HG02610 (cell line): ENCODE measurements around the gene DNAJB2.

ENCODE experiments used
- ATAC-seq: cut with Tn5 transposase; IDR thresholded peaks from one replicate; pipeline ENCODE4 v1.9.1; 2021; ENCODE audit warnings: mild to moderate bottlenecking, moderate library complexity; ENCODE audit not compliant: unreplicated experiment

The DNAJB2 gene

DNA sequence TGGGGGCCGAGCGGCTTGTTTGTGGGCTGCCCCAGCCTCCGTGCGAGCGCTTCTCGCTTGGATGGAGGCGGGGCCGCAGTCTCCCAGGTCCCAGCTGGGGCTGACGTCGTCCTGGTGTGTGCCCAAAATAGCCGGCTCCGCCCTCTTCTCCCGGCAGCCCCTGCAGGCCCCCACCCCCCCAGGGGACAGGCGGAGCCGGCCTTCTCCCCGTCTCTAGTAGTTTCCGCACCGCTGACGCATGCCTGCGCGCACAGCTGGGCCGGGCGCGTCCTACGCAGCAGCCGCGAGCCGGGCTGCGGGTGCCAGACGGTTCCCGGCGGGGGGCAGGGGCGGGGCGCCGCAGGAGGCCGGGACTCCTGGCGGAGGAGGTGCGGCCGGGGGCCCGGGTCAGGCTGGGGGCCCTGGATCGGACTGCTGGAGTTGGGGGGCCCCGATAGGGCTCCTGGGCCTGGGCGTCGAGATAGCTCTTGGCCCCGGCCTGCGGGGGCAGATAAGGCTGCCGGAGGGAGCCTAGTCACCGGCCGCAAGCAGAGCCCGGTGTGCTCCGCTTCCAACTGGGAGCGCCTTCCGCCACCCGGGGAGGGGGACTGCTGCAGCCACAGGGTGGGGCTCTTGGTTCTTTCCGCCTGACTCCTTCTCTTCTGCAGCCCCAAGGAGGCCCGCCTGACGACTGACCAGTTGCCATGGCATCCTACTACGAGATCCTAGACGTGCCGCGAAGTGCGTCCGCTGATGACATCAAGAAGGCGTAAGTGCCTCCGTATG lies at the start of gene DNAJB2:
Gene DNAJB2 (plus strand): TSS at position 216 of the 765 bp plus-strand sequence. CDS start 468 bp downstream, at position 684.
- ATAC-seq = peak; percentile 85

DNA sequence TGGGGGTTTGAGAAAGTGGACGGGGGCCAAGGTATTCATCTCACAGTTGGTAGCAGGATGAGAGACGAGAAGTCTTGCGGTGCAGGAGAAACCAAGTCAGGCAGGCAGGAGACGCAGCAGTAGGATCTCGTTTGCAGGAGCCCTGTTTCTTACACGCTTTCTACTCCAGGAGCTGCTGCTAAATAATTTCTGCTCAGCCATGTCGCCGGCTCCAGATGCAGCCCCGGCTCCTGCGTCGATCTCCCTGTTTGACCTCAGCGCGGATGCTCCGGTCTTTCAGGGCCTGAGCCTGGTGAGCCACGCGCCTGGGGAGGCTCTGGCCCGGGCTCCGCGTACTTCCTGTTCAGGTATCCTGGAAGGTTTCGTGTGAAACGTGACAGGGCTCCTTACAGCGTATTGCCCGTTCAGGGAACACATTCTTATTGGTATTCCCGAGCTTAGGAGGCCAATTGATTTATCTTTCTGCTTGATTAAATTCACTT lies 49.1 kb upstream of the DNAJB2 start:
- peak; percentile 27 for ATAC-seq

DNA sequence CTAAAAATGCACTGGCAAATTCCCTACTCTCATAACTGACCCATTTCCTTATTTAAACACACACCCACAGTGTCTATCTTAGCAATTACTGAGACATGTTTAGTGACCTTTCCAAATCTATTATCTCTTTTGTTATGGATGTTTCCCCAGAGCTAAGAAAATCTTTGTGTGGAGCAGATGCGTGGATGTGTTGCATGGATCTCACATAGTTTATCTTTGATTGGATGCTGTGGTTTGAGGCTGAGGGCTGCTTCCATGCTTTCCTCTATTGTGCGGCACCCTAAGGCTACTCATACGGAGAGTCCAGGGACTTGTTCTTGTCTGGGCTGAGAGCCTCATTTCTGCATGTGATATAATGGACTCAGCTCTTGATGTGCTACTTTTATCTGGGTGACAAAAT lies 44.8 kb upstream of the DNAJB2 start:
- no peak for ATAC-seq

DNA sequence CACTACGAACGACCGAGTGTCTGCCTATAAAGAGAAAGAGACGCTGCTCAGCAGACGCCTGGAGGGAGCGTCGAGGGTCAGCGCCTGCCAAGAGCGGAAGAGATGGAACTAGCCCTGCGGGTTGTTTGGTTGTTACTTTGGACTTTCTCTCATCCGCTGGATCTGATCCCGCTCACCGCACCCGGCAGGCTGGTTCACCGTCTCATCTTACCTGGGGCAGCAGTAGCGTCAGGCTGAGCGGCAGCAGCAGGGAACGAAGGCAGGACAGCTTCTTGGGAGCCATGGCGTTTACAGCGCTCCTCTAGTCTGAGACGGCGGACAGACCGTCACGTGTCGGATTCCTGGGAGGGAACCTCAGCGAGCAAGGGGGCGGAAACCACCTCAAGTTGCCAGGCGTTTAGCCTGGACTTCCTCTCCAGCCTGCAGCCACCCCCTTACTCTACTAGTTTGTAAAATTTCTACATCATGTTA lies 35.8 kb upstream of the DNAJB2 start:
- no peak for ATAC-seq

DNA sequence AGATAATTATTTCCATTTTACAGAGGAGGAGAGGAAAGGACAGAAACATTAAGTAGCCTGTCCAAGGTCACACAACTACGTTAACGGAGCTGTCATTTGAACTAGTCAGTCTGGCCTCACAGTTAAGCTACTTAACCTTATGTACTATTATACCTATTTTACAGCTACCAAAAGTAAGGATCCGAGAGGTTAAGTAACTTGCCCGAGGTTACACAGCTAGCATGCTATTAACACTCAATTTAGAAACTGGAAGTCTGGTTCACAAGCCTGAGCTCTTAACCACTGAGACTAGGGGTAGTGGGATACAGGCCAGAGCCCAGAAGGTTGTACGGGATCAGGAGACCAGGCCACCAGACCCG lies 34.4 kb upstream of the DNAJB2 start:
- ATAC-seq = no peak

DNA sequence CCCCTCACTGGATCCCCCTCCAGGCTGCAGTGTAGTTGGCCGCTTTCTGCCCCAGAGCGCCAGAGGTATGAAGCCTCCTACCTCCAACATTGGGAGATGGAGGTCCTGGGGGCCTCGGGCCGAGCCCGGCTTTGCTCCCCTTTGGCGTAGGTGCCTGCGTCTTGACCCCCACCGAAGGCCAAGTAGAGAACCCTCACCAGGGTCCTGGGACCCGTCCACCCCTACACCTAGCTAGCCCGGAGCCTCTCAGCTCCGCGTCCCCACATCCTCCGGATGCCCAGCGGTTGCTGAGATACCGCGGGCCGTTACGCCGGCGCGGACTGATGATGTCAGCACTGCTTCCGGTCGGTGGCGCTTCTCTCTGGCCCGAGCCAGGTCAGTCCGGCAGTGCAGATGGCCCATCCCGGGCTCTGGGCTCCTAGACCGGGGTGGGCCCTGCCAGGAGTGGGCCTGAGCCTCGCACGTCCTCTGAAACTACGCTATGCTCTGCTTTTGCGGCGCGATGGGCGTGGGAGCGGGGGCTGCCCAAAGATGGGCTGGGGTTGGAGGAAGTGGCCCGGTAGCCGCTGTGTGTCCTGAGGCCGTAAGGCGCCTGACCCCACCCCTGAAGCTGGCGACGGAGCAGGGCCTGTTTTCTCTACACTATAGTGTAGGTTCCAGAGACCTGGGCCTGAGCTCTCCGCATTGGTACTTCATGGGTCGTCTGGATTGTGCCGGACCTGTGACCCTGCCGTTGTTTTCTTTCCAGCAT lies 33.8 kb upstream of the DNAJB2 start, which contains the start of the genes GLB1L and STK16:
Gene GLB1L (minus strand): TSS at position 297 of the 751 bp plus-strand sequence. CDS start 1,871 bp downstream, outside the sequence.
Gene STK16 (plus strand): TSS at position 332 of the 751 bp plus-strand sequence. CDS start 521 bp downstream, outside the sequence.
- ATAC-seq = peak; percentile 78

DNA sequence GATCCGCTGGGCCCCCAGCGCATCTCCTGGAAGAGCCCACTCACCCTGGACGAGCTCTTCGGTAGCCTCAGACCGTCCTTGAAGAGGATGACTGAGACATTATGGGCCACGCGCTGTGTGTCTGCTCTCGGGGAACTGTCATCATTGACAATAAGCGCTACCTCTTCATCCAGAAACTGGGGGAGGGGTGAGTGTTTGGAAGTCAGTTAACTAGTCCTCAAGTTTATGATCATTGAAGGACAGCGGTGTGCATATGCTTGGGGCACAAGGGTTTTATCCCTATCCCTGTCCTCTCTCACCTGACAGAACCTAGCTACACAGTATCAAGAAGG lies 33.3 kb upstream of the DNAJB2 start:
- ATAC-seq = no peak

DNA sequence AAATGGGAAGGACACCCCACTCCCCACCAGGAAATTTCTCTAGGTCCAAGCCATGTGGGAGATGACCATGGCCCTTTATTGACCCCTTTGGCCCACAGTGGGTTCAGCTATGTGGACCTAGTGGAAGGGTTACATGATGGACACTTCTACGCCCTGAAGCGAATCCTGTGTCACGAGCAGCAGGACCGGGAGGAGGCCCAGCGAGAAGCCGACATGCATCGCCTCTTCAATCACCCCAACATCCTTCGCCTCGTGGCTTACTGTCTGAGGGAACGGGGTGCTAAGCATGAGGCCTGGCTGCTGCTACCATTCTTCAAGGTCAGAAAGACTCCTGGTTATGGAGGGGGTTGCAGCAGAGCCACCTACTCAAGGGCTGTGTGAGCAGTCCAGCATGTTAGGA lies 32.6 kb upstream of the DNAJB2 start:
- ATAC-seq = no peak

DNA sequence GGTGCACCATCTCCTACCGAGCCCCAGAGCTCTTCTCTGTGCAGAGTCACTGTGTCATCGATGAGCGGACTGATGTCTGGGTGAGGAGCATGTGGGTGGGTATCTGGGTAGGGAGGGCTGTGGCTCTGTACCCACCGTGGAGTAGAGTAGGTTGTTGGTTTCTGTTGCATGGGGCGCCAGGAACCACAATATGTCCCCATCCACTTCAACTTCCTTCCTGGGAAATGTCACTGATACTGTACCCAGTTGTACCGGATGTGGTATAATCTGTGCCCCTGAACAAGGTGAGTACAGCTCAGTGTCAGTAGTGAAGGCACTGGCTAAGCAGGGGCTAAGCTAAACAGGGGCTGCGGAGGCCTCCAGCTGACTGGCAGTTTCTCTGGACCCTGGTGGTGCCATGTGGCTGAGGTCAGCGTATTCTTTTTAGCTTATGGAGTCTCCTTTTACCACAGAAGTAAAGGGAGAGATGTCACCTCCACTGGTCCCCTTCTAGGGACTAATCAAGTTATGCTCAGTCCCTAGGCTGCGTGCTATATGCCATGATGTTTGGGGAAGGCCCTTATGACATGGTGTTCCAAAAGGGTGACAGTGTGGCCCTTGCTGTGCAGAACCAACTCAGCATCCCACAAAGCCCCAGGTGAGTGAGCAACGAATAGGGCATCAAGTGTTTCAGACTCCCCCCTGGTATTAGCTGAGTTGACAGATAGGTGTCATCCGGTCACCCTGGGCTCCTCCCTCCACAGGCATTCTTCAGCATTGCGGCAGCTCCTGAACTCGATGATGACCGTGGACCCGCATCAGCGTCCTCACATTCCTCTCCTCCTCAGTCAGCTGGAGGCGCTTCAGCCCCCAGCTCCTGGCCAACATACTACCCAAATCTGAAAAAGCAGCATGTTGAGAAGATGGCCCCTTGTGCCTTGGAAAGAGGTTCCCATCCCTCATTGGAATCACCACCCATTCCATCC lies 31.2 kb upstream of the DNAJB2 start:
- no peak for ATAC-seq

DNA sequence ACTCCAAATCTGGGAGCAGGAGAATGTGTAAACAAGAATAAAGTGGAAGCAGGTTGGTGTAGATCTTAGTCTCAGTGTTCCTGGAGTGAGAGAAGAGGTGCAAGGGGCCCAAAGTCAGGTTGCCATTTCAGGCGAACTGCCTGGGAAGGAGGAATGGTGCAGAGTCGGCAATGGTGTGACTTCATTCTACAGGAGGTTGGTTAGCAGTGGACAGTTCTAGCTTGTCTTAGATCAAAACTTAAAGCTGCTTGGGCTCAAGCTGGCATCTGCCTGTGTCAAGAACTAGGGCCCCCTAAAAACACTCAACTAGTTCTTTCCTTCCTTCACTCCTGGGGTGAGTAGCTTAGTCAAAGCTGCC lies 30.3 kb upstream of the DNAJB2 start:
- ATAC-seq = no peak

DNA sequence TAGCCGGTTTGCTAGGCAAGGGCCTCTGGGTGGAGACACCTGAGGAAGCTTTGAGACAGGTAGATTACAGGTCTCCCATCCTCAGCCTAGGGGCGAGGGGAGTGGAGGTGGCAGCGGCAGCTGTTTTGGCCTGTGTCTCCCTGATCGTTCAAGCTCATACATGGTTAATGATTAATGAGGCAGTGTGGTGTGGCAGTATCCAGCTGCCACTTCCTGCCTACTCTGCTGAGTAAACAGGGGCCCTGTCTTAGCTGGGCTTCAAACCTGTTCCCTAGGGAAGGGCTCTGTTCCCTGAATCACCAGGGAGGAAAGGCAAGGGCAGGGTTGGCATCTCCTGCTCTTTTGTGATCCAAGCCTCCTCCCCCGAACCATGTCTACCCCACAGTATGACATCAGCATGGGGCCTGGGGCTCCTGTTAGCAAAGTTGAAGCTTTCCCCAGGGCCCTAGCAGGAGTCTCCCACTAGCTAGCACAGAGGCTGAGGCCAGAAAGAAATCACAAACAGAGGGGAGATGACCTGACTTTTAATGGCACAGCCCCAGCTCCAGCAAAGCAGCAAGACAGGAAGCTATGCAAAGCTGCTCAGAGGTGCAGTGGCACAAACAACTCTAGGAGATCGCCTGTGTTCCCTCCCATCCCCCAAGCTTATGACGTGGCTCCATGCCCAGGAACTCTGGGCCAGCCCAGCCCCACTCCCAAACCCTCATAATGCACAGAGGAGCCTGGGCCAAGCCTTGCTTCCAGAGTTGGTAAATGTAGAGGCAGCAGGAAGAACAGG lies 29.8 kb upstream of the DNAJB2 start:
- ATAC-seq = peak; percentile 32

DNA sequence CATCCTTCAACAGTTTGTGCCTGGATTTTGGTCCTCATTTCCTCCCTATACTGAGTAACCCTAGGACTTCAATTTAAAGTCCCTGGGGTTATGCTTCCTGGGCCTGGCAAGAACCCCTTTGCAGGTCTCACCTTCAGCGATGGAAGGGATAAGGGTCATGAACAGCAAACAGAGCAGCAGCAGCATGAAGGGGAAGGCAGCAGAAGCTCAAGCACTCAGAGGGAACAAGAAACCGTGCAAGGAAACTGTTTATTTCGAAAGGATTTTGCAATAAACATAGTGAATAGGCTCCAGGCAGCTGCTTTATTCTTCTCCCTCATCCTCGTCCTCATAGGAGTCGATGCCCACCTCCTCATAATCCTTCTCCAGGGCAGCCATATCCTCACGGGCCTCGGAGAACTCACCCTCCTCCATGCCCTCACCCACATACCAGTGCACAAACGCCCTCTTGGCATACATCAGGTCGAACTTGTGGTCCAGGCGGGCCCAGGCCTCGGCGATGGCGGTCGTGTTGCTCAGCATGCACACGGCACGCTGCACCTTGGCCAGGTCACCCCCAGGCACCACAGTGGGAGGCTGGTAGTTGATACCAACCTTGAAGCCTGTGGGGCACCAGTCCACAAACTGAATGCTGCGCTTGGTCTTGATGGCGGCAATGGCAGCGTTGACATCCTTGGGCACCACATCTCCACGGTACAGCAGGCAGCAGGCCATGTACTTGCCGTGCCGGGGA lies 29.0 kb upstream of the DNAJB2 start:
- ATAC-seq = no peak

DNA sequence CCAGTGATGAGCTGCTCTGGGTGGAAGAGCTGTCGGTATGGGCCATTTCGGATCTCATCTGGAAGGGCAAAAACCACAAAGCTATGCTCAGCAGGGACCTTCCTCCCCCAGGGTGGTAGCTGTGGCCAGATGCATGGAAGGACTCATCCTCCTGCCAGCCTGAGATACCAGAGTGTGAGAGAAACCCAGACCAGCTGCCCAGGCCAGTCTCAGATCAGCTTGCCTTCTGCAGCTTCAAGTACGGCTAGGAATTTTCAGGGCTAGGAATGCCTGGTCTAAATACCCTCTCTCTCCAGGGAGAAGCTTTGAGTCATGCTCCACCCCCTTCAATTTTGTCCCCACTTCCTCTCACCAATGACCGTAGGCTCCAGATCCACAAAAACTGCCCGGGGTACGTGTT lies 27.5 kb upstream of the DNAJB2 start:
- ATAC-seq = no peak

DNA sequence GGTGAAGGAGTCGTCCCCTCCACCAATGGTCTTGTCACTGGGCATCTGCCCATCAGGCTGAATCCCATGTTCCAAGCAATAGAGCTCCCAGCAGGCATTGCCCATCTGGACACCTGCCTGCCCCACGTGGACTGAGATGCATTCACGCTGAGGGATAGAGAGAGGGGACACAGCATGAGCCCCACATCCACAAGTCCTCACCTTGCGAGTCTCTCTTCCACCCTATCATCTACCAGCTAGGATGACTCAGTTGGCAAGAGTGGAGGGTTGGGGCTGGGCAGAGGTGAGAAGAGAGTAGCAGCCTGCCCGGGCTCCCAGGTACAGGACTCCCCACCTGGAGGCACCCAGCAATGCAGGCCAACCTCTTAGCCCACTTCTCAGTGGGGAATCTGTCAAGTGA lies 27.1 kb upstream of the DNAJB2 start:
- no peak for ATAC-seq

DNA sequence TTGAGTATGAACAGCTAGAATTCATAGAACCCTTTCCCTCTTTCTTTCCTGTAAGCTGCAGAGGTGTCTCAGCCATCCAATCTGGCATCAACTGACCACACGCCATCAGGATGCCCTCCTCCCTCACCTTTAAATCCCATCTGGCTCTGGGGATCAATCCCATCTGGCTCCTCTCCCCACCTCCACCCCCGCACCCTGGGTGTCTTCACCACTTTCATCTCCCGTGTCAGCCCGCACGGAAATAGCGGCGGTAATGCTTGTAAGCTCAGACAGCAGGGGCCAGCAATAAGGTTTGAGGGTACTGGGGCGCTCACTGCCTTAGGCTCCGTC lies 26.6 kb upstream of the DNAJB2 start:
- no peak for ATAC-seq

DNA sequence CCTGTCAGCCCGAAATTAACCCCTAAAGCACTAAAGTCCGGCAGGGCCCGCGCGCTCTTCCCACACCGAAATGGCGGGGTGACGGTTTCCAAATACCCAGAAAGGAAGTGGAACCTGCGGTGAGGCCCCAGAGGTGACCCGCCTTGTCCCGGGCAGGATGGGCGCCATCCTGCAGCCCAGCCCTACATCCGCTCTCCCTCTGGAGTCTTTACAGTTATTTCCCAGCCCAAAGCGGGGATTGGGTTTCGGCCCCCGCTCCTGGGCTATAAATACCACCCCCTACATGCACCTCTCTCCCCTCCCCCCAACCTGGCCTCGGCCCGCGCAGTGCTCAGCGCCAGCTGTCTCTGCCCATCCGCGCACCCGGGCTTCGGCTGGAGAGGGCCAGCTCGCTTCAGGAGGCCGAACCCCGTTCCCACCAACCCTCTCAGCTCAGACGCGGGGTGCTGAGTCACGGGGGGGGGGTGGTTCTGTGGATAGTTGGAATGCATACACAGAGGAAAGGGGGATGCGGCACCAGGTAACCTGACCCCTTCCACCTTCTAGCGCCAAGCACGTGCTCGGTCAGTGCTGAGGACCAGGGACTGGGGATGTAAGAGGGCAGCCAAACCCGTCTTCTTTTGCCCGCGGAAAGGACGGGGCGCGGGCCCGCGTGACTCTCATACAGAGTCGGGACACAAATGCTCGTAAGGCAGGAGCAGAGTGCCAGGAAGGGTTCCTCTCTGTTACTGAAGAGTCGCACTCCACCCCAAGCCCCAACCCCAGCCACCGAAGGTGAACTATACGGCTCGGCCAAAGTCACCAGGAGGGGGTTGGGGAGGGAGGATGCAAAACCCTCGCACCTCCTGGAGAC lies 26.0 kb upstream of the DNAJB2 start, which contains the start of gene TUBA4B:
Gene TUBA4B (plus strand): TSS at position 344 of the 853 bp plus-strand sequence. CDS start 165 bp downstream, at position 509.
- ATAC-seq = peak; percentile 12

DNA sequence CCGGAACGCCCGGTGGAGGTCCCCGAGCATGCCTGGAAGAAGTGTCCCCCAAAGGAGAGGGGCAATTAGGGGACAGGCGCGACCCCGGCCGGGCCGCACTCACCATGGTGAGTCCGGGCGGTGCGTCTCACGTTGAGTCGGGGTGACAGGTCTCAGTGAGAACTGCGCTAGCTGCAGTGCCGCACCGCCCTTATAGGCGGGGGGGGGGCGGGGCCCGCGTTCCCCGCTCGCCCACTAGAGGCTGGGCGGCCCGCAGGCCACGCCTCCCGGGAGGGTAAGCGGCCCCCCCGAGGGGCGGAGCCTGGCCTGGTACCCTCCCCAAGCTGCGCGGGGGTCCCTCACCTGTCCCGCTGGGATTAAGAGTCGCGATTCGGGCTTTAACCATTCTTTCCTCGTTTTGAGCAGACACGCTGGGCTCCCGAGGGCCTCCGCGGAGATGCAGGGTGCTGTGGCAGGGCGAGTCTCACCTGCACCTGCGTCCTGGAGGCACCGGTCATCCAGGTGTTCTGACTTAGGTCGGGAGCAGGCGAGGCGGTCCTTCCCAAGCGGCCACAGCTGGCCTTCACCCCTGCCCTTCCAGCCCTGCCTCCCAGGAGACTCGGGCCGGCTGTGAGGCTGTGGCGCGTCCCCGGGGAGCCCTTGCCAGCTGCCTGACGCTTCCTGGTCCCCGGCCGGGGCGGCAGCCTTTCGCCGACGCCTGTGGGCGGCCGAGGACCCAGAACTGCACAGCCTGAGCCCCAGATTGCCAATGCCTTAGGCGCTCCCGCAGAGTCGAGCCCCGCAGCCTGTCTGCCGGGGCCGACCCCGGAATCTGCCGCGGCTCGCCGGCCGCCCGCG lies 25.2 kb upstream of the DNAJB2 start, which contains the start of gene TUBA4A:
Gene TUBA4A (minus strand): TSS at position 166 of the 837 bp plus-strand sequence. CDS start 60 bp downstream, at position 106.
- ATAC-seq = peak; percentile 65
